Activated naive CD4-positive, alpha-beta T cell treated with anti-CD3 and anti-CD28 coated beads for 36 hours (primary cell): ENCODE measurements around the gene GNA14. TPM values are rescaled to one million over a fixed set of nuclear protein-coding genes. Genes with fewer than 3 reads are reported as not detected.
"Not testable (repeated sequence)": the region's sequence is repeated elsewhere in the genome, so short reads cannot be mapped to it uniquely, and the experiment has no call there.

ENCODE experiments used
- CTCF ChIA-PET: fragments of 350-600 bp; sonication (Branson Sonifier 250); formaldehyde crosslinking; loops from one replicate; lab custom pipeline; 2021; ENCODE audit warnings: antibody characterized with exemption; lab: Charles Lee
- DNase-seq: peaks from one replicate; pipeline ENCODE4 v3.0.0-alpha.2; 2020
- H3K27ac Mint-ChIP-seq: one replicate; pipeline ENCODE4 v1.8.0; 2021; ENCODE audit warnings: mild to moderate bottlenecking, mixed read lengths
- H3K27me3 Mint-ChIP-seq: one replicate; pipeline ENCODE4 v1.8.0; 2021; ENCODE audit warnings: low read depth, mixed read lengths
- H3K36me3 Mint-ChIP-seq: one replicate; pipeline ENCODE4 v1.8.0; 2021; ENCODE audit warnings: low read depth, mixed read lengths
- H3K4me1 Mint-ChIP-seq: one replicate; pipeline ENCODE4 v1.8.0; 2021; ENCODE audit warnings: low read depth, mixed read lengths
- H3K4me3 Mint-ChIP-seq: one replicate; pipeline ENCODE4 v1.8.0; 2021; ENCODE audit warnings: mild to moderate bottlenecking, moderate library complexity, mixed read lengths
- H3K9me3 Mint-ChIP-seq: one replicate; pipeline ENCODE4 v1.8.0; 2021; ENCODE audit warnings: mixed read lengths
- intact Hi-C: fragments of 100-400 bp; cut with micrococcal nuclease; formaldehyde crosslinking; loops from one replicate; pipeline ENCODE4 v1.15.1; 2023
- total RNA-seq, 2 experiments: library from RNA; stranded (reverse); gene quantifications; one replicate each; pipeline ENCODE4 v1.2.3, GENCODE V29; 2021

GNA14 gene
- total RNA-seq, 2 experiments from 2014 or later: not detected

GRCh38 chr9:77595426-77596095 lies 52.6 kb downstream of the GNA14 start:
- DNase-seq: no peak
- peaks cover 11% of the 10 kb centered on the region for H3K4me1 Mint-ChIP-seq
- H3K36me3 Mint-ChIP-seq: no peaks in the 10 kb centered on the region
- intact Hi-C loops: no loop called here
- H3K9me3 Mint-ChIP-seq: no peaks in the 10 kb centered on the region
- no peak overlapping the region for H3K4me3 Mint-ChIP-seq
- H3K27ac Mint-ChIP-seq: no peak overlapping the region
- CTCF ChIA-PET: interaction anchor here (0.8 kb wide), 1 partner anchor 106 kb away, joined by 3 read pairs; no protein-coding TSS in a partner anchor
- no peaks in the 10 kb centered on the region for H3K27me3 Mint-ChIP-seq

DNA sequence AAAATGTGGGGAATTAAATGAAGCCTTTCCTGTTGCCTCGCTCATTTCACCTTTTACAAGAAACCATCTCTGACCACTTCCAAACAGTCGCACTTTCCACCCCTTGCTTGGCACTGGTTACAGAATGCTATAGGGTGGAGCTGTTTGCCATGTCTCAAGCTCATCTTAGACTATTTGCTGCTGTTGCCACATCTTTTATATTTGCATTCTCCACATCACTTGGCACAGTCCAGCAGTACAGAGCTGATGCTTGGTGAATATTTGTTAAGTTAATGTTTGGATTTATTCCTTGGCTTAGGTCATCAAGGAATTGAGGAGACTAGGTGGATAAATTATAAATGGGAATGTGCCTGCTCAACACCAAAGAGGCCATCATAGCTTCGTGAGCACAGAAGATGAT lies 53.2 kb downstream of the GNA14 start:
- Mint-ChIP-seq H3K4me1 (peaks cover 11% of the 10 kb centered on the region), H3K27ac (no peak overlapping the region), H3K36me3 (no peaks in the 10 kb centered on the region), H3K4me3 (no peak overlapping the region), H3K27me3 (no peaks in the 10 kb centered on the region), H3K9me3 (no peaks in the 10 kb centered on the region)
- intact Hi-C loops: no loop called here
- CTCF ChIA-PET: interaction anchor here (0.8 kb wide), 1 partner anchor 105 kb away, joined by 3 read pairs; no protein-coding TSS in a partner anchor
- no peak for DNase-seq

GRCh38 chr9:77593528-77593927 lies 54.6 kb downstream of the GNA14 start:
- DNase-seq: no peak
- Mint-ChIP-seq H3K9me3 (no peaks in the 10 kb centered on the region), H3K4me3 (no peak overlapping the region), H3K27ac (no peak overlapping the region), H3K4me1 (peaks cover 11% of the 10 kb centered on the region), H3K27me3 (no peaks in the 10 kb centered on the region), H3K36me3 (no peaks in the 10 kb centered on the region)
- CTCF ChIA-PET: no interaction called here
- intact Hi-C loops: no loop called here

DNA sequence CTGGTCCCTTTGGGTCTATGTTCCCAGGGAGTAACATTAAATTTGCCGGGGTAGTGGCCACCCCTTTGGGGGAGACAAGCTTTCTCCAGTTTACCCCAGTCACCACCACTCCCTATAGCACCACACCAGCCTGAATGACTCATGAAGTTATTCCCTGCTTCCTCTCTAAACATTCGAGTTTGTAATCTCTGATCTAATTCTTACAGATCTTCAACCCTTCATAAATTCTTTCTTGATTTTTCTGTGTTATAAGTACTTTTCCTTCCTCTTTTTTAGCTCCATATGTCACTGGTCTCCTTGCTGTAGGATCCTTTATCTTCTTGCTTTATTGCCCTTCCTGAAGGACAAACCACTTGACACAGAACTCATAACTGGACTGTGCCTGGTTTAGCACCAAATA lies 55.6 kb downstream of the GNA14 start:
- CTCF ChIA-PET: interaction anchor here (0.6 kb wide), 1 partner anchor 53 kb away, joined by 3 read pairs; no protein-coding TSS in a partner anchor
- no peak overlapping the region for H3K27ac Mint-ChIP-seq

GRCh38 chr9:77589046-77589795 lies 58.9 kb downstream of the GNA14 start:
- Mint-ChIP-seq H3K27ac (no peak overlapping the region), H3K27me3 (peaks cover 6% of the 10 kb centered on the region), H3K9me3 (no peaks in the 10 kb centered on the region), H3K4me3 (no peak overlapping the region), H3K36me3 (no peaks in the 10 kb centered on the region), H3K4me1 (no peaks in the 10 kb centered on the region)
- CTCF ChIA-PET: interaction anchor here (0.6 kb wide), 1 partner anchor 108 kb away, joined by 4 read pairs; no protein-coding TSS in a partner anchor
- no peak for DNase-seq
- intact Hi-C loops: no loop called here

More for the DNA sequence above, 55.6 kb downstream of the GNA14 start:
- Mint-ChIP-seq H3K36me3 (no peaks in the 10 kb centered on the region), H3K9me3 (no peaks in the 10 kb centered on the region), H3K4me1 (peaks cover 11% of the 10 kb centered on the region), H3K4me3 (no peak overlapping the region), H3K27me3 (no peaks in the 10 kb centered on the region)
- DNase-seq: no peak
- intact Hi-C loops: no loop called here

GRCh38 chr9:77588271-77588937 lies 59.7 kb downstream of the GNA14 start:
- CTCF ChIA-PET: no interaction called here
- DNase-seq: no peak
- H3K27me3 Mint-ChIP-seq: peaks cover 8% of the 10 kb centered on the region
- intact Hi-C loops: no loop called here
- H3K4me1 Mint-ChIP-seq: no peaks in the 10 kb centered on the region
- no peaks in the 10 kb centered on the region for H3K36me3 Mint-ChIP-seq
- H3K9me3 Mint-ChIP-seq: no peaks in the 10 kb centered on the region
- no peak overlapping the region for H3K27ac Mint-ChIP-seq
- no peak overlapping the region for H3K4me3 Mint-ChIP-seq

DNA sequence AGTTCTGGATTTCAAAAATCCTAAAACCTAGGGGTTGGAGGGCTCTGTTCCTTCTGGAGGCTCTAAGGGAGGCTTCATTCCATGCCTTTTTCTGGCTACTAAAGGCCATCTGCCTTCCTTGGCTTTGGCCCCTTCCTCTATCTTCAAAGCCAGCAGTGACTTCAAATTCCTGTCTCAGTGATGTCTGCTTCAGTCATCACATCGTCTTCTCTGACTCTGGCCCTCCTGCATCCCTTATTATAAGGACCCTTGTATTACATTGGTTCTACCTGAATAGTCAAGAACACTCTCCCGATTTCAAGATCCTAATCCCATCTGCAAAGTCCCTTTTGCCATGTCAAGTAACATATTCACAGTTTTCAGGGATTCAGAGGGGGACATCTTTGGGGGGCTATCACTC lies 60.3 kb downstream of the GNA14 start:
- intact Hi-C loops: no loop called here
- no peak overlapping the region for H3K27ac Mint-ChIP-seq

DNA sequence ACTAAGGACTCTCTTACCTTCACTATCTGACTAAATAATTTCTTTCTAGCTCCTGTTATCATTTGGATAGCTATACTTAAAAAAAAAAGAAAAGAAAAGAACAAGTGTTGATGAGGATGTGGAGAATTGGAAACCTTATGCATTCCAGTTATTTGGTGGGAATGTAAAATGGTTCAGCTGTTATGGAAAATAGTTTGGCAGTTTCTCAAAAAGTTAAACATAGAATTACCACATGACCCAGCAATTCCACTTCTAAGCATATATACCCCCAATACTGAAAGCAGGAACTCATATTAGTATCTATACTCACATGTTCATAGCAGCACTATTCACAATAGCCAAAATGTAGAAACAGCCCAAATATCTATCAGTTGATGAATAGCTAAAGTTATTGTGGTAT lies 61.1 kb downstream of the GNA14 start:
- no peaks in the 10 kb centered on the region for H3K4me1 Mint-ChIP-seq
- no peak for DNase-seq
- H3K27me3 Mint-ChIP-seq: peaks cover 15% of the 10 kb centered on the region
- no peaks in the 10 kb centered on the region for H3K9me3 Mint-ChIP-seq
- intact Hi-C loops: no loop called here
- no peak overlapping the region for H3K27ac Mint-ChIP-seq
- CTCF ChIA-PET: no interaction called here
- no peaks in the 10 kb centered on the region for H3K36me3 Mint-ChIP-seq
- no peak overlapping the region for H3K4me3 Mint-ChIP-seq

More for the DNA sequence above, 60.3 kb downstream of the GNA14 start:
- no peak for DNase-seq
- peaks cover 10% of the 10 kb centered on the region for H3K27me3 Mint-ChIP-seq
- H3K4me1 Mint-ChIP-seq: no peaks in the 10 kb centered on the region
- H3K4me3 Mint-ChIP-seq: no peak overlapping the region
- no peaks in the 10 kb centered on the region for H3K36me3 Mint-ChIP-seq
- no peaks in the 10 kb centered on the region for H3K9me3 Mint-ChIP-seq
- CTCF ChIA-PET: no interaction called here

DNA sequence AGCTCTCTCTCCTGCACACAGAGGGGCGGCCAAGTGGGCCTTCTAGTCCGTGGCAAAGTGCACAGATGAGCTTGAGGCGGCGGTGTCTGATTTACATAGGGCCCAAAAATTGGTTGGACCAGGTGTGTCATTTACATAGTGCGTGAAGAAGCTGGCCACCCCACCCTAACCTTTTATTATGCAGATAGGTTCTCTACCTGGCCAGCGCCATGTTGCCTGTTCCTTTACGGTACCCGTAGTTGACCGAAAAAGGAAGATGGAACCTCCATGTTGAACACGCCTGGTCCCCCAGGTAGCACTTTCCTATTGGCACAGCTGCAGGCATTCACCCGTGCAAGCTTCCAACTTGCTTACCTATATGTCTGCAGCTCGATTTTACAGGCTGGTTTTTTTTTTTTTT lies 61.5 kb downstream of the GNA14 start:
- intact Hi-C loops: no loop called here
- H3K4me3 Mint-ChIP-seq: no peak overlapping the region
- CTCF ChIA-PET: no interaction called here
- no peaks in the 10 kb centered on the region for H3K36me3 Mint-ChIP-seq
- no peak overlapping the region for H3K27ac Mint-ChIP-seq
- no peak for DNase-seq
- peaks cover 15% of the 10 kb centered on the region for H3K27me3 Mint-ChIP-seq
- no peaks in the 10 kb centered on the region for H3K4me1 Mint-ChIP-seq
- no peaks in the 10 kb centered on the region for H3K9me3 Mint-ChIP-seq

DNA sequence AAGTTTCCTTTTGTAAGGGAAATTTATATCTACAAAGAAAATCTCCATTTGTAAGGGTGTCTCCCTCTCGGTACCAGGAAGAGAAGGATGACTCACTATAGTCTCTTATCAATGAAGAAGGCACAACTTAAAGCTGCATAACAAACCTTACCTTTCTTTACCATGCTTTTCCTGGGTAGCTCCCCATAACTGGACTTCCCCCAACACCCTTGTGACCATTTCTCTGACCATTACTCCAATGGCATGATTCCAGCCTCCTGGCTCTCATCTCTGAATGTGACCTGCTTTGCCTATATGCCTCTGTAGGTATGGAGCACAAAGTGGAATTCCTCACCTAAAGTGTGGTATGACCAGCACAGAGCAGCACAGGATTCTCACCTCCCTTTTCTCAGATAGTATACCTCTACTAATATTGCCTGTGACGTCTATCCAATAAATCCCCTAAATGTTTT lies 62.8 kb downstream of the GNA14 start:
- intact Hi-C loops: no loop called here
- Mint-ChIP-seq H3K27ac (no peak overlapping the region), H3K36me3 (no peaks in the 10 kb centered on the region), H3K9me3 (no peaks in the 10 kb centered on the region), H3K4me1 (no peaks in the 10 kb centered on the region), H3K27me3 (peaks cover 17% of the 10 kb centered on the region), H3K4me3 (no peak overlapping the region)
- DNase-seq: no peak
- CTCF ChIA-PET: no interaction called here

DNA sequence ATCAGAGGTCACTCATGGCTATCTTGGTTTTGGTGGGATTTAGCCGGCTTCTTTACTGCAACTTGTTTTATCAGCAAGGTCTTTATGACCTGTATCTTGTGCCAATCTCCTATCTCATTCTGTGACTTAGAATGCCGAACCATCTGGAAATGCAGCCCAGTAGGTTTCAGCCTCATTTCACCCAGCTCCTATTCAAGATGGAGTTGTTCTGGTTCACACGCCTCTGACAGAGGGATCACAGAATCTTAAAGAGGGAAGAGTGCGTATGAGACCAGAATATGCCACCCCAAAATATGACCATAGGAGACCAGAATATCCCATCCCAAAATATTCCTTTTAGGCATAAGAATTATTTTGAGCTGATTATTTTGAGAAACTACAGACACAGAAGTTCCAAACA lies 63.2 kb downstream of the GNA14 start:
- H3K4me3 Mint-ChIP-seq, H3K36me3 Mint-ChIP-seq, H3K4me1 Mint-ChIP-seq, DNase-seq, H3K9me3 Mint-ChIP-seq, H3K27ac Mint-ChIP-seq, CTCF ChIA-PET, intact Hi-C loops: not testable (repeated sequence)
- H3K27me3 Mint-ChIP-seq: peaks cover 17% of the 10 kb centered on the region

GRCh38 chr9:77582961-77583576 lies 65.1 kb downstream of the GNA14 start:
- H3K27ac Mint-ChIP-seq: no peak overlapping the region
- DNase-seq: no peak

More at GRCh38 chr9:77582961-77583576, 65.1 kb downstream of the GNA14 start:
- CTCF ChIA-PET: no interaction called here
- H3K9me3 Mint-ChIP-seq: no peaks in the 10 kb centered on the region
- peaks cover 17% of the 10 kb centered on the region for H3K27me3 Mint-ChIP-seq
- no peak overlapping the region for H3K4me3 Mint-ChIP-seq
- no peaks in the 10 kb centered on the region for H3K4me1 Mint-ChIP-seq
- intact Hi-C loops: no loop called here
- H3K36me3 Mint-ChIP-seq: no peaks in the 10 kb centered on the region
